ENCODE results near the gene EIF2AK3. TPM values are rescaled to one million over a fixed set of nuclear protein-coding genes. Genes with fewer than 3 reads are reported as not detected.

The EIF2AK3 gene
- total and polyA plus RNA-seq, 2 of the 8 experiments (the other 6 are each of a cell fraction or from before 2014, with no cell fraction given), result 5.8 to 22.8 TPM

GRCh38 chr2:88560619-88561307 lies 66.5 kb downstream of the EIF2AK3 start:
- H3K79me2 ChIP-seq (ENCODE audit: control insufficient read depth in 1 of 2, insufficient read depth in 2 of 2, low read length in 2 of 2), result no peaks in the 10 kb centered on the region
- TF ChIP-seq TEAD4 (IDR thresholded peaks at IDR 0.05; ENCODE audit: low read depth, low read length) (no peak), JUN (IDR thresholded peaks at IDR 0.05; ENCODE audit: low read depth, low read length) (no peak), RNF2 (IDR thresholded peaks at IDR 0.05; ENCODE audit: borderline replicate concordance, low read depth, low read length, missing control alignments, poor library complexity, severe bottlenecking) (no peak), BACH1 (IDR thresholded peaks at IDR 0.05; ENCODE audit: low read length) (no peak), CHD1 (IDR thresholded peaks at IDR 0.05; ENCODE audit: low read depth, low read length) (no peak), YY1 (IDR thresholded peaks at IDR 0.05; ENCODE audit: low read depth, low read length) (no peak), JUND (IDR thresholded peaks at IDR 0.05; ENCODE audit: low read length) (no peak), CEBPB (IDR thresholded peaks at IDR 0.05; ENCODE audit: low read depth, low read length) (no peak), GTF2F1 (IDR thresholded peaks at IDR 0.05; ENCODE audit: borderline replicate concordance, low read depth, low read length) (no peak), SP2 (IDR thresholded peaks at IDR 0.05; ENCODE audit: low read length) (no peak), TCF12 (IDR thresholded peaks at IDR 0.05; ENCODE audit: low read depth, low read length) (no peak), CHD2 (IDR thresholded peaks at IDR 0.05; ENCODE audit: low read length) (no peak), MAX (IDR thresholded peaks at IDR 0.05) (no peak)
- DNase-seq (ENCODE audit: low read depth in 1 of 2, low spot score in 2 of 2), result no peak
- CTCF ChIA-PET (ENCODE audit: partially characterized antibody), result interaction anchor here (1.3 to 2.7 kb wide), 3 partner anchors 30 to 111 kb away, joined by 3 to 6 read pairs (median 5); no protein-coding TSS in a partner anchor
- no peak overlapping the region for H3K4me3 ChIP-seq (ENCODE audit: extremely low read depth in 1 of 4, insufficient read depth in 2 of 4, low read depth in 3 of 4, low read length in 4 of 4)
- no peak overlapping the region for H3K14ac ChIP-seq (ENCODE audit: insufficient read length)
- no peaks in the 10 kb centered on the region for H4K20me1 ChIP-seq (replicated peaks in 1 of 2; ENCODE audit: control insufficient read depth in 1 of 2, insufficient read depth in 2 of 2, low read length in 2 of 2)
- H2BK12ac ChIP-seq (ENCODE audit: low read depth, low read length), result no peak overlapping the region
- H2AFZ ChIP-seq (ENCODE audit: low read length), result no peak overlapping the region
- no peak for FAIRE-seq
- H3K23ac ChIP-seq (ENCODE audit: insufficient read length), result no peak overlapping the region
- no peak overlapping the region for H2BK5ac ChIP-seq (ENCODE audit: low read depth, low read length)
- H2AK5ac ChIP-seq (ENCODE audit: low read depth, low read length), result no peak overlapping the region
- no peak overlapping the region for H4K5ac ChIP-seq (ENCODE audit: insufficient read length, low read depth, low read length)
- peaks cover 0 to 11% (median 3%) of the 10 kb centered on the region in 4 experiments; a peak in 4 of 8 replicates for H3K36me3 ChIP-seq (ENCODE audit: control insufficient read depth in 2 of 4, insufficient read depth in 4 of 4, low read length in 3 of 4)
- no peak overlapping the region for H3K4ac ChIP-seq (replicated peaks; ENCODE audit: insufficient read length, low read depth, low read length)
- H3K79me1 ChIP-seq (ENCODE audit: low read depth, low read length), result no peaks in the 10 kb centered on the region
- no peak overlapping the region for H4K8ac ChIP-seq (ENCODE audit: extremely low read depth, insufficient read depth, low read length)
- H3K4me1 ChIP-seq (replicated peaks in 1 of 4; ENCODE audit: control insufficient read depth in 3 of 4, insufficient read depth in 4 of 4, low read length in 3 of 4), result peaks cover 0 to 3% (median 1%) of the 10 kb centered on the region in 4 experiments; a peak in 3 of 7 replicates
- no peak overlapping the region for H2BK120ac ChIP-seq (replicated peaks; ENCODE audit: low read depth, low read length)
- no peak overlapping the region for H2BK20ac ChIP-seq (ENCODE audit: low read length)
- no peaks in the 10 kb centered on the region for H3K27me3 ChIP-seq (replicated peaks in 1 of 4; ENCODE audit: control insufficient read depth in 3 of 4, extremely low read depth in 1 of 4, insufficient read depth in 3 of 4, low read length in 3 of 4)
- H3K27ac ChIP-seq (ENCODE audit: low read depth, low read length), result no peak overlapping the region
- H3K18ac ChIP-seq (ENCODE audit: extremely low read depth, low read length), result no peak overlapping the region
- no peak overlapping the region for H3K4me2 ChIP-seq (ENCODE audit: insufficient read depth in 1 of 2, low read depth in 2 of 2, low read length in 2 of 2)
- 95% methylated on average over 2 of the region's 3 CpGs; no CpG with 5 or more reads in 1 of the 2 experiments for WGBS, 2 experiments (ENCODE audit: extremely low coverage in 1 of 2, insufficient coverage in 1 of 2, insufficient read length in 1 of 2, insufficient replicate concordance in 2 of 2, low coverage in 1 of 2, low lambda C conversion rate in 2 of 2, missing lambda C conversion rate in 1 of 2)
- POLR2A ChIA-PET (ENCODE audit: partially characterized antibody), result interaction anchor here (1.4 kb wide), 2 partner anchors 8 to 57 kb away, joined by 3 read pairs; no protein-coding TSS in a partner anchor
- no peaks in the 10 kb centered on the region for H3K9me3 ChIP-seq (ENCODE audit: insufficient read depth in 2 of 2, low read depth in 1 of 2, low read length in 1 of 2)
- H3K9ac ChIP-seq (replicated peaks in 1 of 4; ENCODE audit: extremely low read depth in 1 of 4, low read depth in 3 of 4, low read length in 3 of 4), result no peak overlapping the region
- no peaks in the 10 kb centered on the region for H3K23me2 ChIP-seq (ENCODE audit: low read depth, low read length)
- H3K56ac ChIP-seq (replicated peaks; ENCODE audit: insufficient read length, low read depth, low read length), result no peak overlapping the region
- no peak overlapping the region for H4K91ac ChIP-seq (replicated peaks; ENCODE audit: insufficient read length, low read length)
- H2BK15ac ChIP-seq (ENCODE audit: low read length), result no peak overlapping the region

Data from H1 (cell line).